ENCODE measurements around the gene SNCB. TPM values are rescaled to one million over a fixed set of nuclear protein-coding genes. Genes with fewer than 3 reads are reported as not detected.

SNCB gene
- total and polyA plus RNA-seq, 2 donors from 2014 or later: not detected

DNA sequence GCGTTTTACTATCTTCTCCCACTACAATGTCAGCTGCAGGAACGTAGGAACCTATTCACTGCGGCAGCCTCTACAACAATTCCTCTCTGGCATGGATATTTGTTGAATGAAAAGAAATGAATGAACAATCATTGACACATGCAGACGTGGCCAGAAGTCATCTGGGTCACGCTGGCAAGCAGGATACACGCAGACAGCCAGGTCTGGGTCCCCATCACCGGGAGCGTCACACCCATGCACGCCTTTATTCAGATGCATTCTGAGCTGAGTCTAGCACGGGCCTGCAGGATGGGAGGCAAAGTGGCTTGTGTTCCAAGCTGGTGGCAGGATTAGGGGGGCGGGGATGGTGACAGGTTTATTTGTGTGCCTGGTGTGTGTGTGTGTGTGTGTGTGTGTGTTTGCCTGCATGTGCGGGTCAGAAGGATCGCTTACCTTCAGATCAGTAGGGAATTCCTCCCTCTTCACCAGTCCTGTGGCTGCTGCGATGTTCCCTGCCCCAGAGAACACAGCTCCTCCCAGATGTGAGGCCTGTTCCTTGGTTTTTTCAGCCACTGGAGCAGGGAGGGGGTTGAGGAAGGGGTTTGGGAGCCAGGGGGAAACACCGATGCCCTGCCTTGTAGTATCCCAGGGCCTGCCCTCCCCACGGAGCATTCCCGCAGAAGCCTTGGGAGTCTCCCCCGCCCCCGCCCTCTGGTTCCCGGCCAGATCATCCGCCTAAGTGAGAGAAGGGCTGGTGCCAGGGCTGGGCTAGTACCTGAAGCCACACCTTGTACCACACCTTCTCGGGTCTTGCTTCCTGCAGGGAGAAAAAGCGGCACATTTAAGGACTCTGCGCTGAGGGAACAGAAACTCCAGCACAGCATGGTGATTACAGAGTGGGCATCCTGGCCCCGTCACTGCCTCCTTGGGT, 4.1 kb downstream of the SNCB start:
- H3K27ac ChIP-seq (ENCODE audit: low read depth in 2 of 2, low read length in 2 of 2): no peak overlapping the region
- peaks cover 0 to 7% (median 0%) of the 10 kb centered on the region in 3 donors for H3K4me1 ChIP-seq (ENCODE audit: control insufficient read depth in 2 of 3, insufficient read depth in 2 of 3, low read depth in 1 of 3, low read length in 3 of 3)
- no peaks in the 10 kb centered on the region for H3K36me3 ChIP-seq (ENCODE audit: control insufficient read depth in 2 of 3, insufficient read depth in 3 of 3, low read length in 3 of 3)
- no peak overlapping the region for H3K9ac ChIP-seq (ENCODE audit: low read length in 3 of 3)
- TF ChIP-seq, protein P1, sequence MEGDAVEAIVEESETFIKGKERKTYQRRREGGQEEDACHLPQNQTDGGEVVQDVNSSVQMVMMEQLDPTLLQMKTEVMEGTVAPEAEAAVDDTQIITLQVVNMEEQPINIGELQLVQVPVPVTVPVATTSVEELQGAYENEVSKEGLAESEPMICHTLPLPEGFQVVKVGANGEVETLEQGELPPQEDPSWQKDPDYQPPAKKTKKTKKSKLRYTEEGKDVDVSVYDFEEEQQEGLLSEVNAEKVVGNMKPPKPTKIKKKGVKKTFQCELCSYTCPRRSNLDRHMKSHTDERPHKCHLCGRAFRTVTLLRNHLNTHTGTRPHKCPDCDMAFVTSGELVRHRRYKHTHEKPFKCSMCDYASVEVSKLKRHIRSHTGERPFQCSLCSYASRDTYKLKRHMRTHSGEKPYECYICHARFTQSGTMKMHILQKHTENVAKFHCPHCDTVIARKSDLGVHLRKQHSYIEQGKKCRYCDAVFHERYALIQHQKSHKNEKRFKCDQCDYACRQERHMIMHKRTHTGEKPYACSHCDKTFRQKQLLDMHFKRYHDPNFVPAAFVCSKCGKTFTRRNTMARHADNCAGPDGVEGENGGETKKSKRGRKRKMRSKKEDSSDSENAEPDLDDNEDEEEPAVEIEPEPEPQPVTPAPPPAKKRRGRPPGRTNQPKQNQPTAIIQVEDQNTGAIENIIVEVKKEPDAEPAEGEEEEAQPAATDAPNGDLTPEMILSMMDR (IDR thresholded peaks at IDR 0.05; ENCODE audit: borderline replicate concordance, extremely low read depth, insufficient read depth): no peak
- no peak overlapping the region for H3K4me3 ChIP-seq (ENCODE audit: low read length in 3 of 3)
- FAIRE-seq (no peak), DNase-seq (peak in 3 of 5 donors; percentile 27 to 56 (median 32))
- H3K9me3 ChIP-seq (ENCODE audit: control insufficient read depth in 2 of 3, insufficient read depth in 1 of 3, low read length in 3 of 3): no peaks in the 10 kb centered on the region
- H3K27me3 ChIP-seq (ENCODE audit: control insufficient read depth, insufficient read depth, low read length): peaks cover 27% of the 10 kb centered on the region
- intact Hi-C loops (cut with DNase I): no loop called here

DNA sequence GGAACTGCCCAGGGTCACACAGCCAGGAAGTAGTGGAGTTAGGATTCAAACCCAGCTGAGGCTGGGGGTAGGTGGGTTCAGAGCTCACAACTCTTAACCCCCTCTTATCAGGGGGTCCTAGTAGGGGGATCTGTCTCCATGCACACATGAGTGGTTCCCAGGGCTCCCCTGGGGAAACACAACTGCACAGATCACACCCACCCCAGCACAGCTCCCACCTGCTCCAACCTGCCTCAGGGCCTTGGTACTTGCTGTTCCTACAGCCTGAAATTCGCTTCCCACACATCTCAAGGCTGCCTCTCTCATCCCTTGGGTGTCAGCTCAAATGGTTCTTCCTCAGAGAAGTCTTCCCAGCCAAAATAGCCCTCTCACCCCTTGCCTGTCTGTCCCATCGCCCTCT, 4.8 kb downstream of the SNCB start:
- H3K9me3 ChIP-seq (ENCODE audit: control insufficient read depth in 2 of 3, insufficient read depth in 1 of 3, low read length in 3 of 3): no peaks in the 10 kb centered on the region
- intact Hi-C loops (cut with DNase I): no loop called here
- peaks cover 25% of the 10 kb centered on the region for H3K27me3 ChIP-seq (ENCODE audit: control insufficient read depth, insufficient read depth, low read length)
- H3K27ac ChIP-seq (ENCODE audit: low read depth in 2 of 2, low read length in 2 of 2): no peak overlapping the region
- no peak overlapping the region for H3K9ac ChIP-seq (ENCODE audit: low read length in 3 of 3)
- H3K36me3 ChIP-seq (ENCODE audit: control insufficient read depth in 2 of 3, insufficient read depth in 3 of 3, low read length in 3 of 3): no peaks in the 10 kb centered on the region
- FAIRE-seq: no peak
- peaks cover 0 to 3% (median 0%) of the 10 kb centered on the region in 3 donors for H3K4me1 ChIP-seq (ENCODE audit: control insufficient read depth in 2 of 3, insufficient read depth in 2 of 3, low read depth in 1 of 3, low read length in 3 of 3)
- TF ChIP-seq, protein P1 (IDR thresholded peaks at IDR 0.05; ENCODE audit: borderline replicate concordance, extremely low read depth, insufficient read depth): no peak
- DNase-seq: no peak
- H3K4me3 ChIP-seq (ENCODE audit: low read length in 3 of 3): no peak overlapping the region

DNA sequence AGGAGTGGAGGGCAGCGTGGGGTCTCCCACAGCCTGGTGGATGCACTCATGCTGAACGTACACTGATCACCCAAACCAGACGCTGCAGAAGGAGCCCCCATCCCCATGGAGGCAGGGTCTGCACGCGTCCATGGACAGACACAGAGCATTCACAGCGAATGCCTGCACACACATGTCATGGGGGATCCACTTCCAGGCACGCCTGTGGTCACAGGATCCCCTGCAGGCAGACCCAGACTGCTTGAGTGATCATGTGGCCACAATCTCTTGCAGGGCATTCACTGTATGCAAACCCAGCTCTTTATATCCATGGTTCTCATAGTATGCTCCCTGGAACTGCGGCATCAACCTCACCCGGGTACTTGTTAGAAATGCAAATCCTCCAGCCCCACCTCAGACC, 5.4 kb downstream of the SNCB start:
- intact Hi-C loops (cut with DNase I): no loop called here
- H3K27ac ChIP-seq (ENCODE audit: low read depth in 2 of 2, low read length in 2 of 2): no peak overlapping the region
- FAIRE-seq (no peak), DNase-seq (no peak)
- no peaks in the 10 kb centered on the region for H3K36me3 ChIP-seq (ENCODE audit: control insufficient read depth in 2 of 3, insufficient read depth in 3 of 3, low read length in 3 of 3)
- H3K27me3 ChIP-seq (ENCODE audit: control insufficient read depth, insufficient read depth, low read length): peaks cover 26% of the 10 kb centered on the region
- no peak overlapping the region for H3K4me3 ChIP-seq (ENCODE audit: low read length in 3 of 3)
- TF ChIP-seq, protein P1 (IDR thresholded peaks at IDR 0.05; ENCODE audit: borderline replicate concordance, extremely low read depth, insufficient read depth): no peak
- H3K4me1 ChIP-seq (ENCODE audit: control insufficient read depth in 2 of 3, insufficient read depth in 2 of 3, low read depth in 1 of 3, low read length in 3 of 3): peaks cover 0 to 2% (median 0%) of the 10 kb centered on the region in 3 donors
- no peak overlapping the region for H3K9ac ChIP-seq (ENCODE audit: low read length in 3 of 3)
- no peaks in the 10 kb centered on the region for H3K9me3 ChIP-seq (ENCODE audit: control insufficient read depth in 2 of 3, insufficient read depth in 1 of 3, low read length in 3 of 3)

Measured in kidney (tissue), 14 donors.